Ovary (tissue), 3 donors: ENCODE data around the gene LRRIQ1.

Experiments
- EP300 ChIP-seq: sonication (generic); formaldehyde crosslinking; IDR thresholded peaks from one replicate; pipeline ENCODE4 v1.6.1; 2017; ENCODE audit warnings: antibody characterized with exemption
- POLR2A ChIP-seq: fragments of 450-650 bp; IDR thresholded peaks from one replicate; pipeline ENCODE4 v1.6.1; 2017; ENCODE audit warnings: antibody characterized with exemption, mild to moderate bottlenecking, moderate library complexity
- TF ChIP-seq, protein P1 (sequence below), 3 donors: fragments of 450-650 bp in 2 of 3; fragments of 200-600 bp in 1 of 3; IDR thresholded peaks; one replicate each; pipeline versions ENCODE4 v1.5.1 to v1.8.0; 2016 to 2022; ENCODE audit warnings: antibody characterized with exemption in 3 of 3, mild to moderate bottlenecking in 1 of 3
- donor health status: DM: no; HTN: no; CAD: no.

GRCh38 chr12:85279449-85280164 lies 243.5 kb downstream of the LRRIQ1 start:
- TF ChIP-seq EP300 (no peak), POLR2A (no peak)
- TF ChIP-seq, protein P1, sequence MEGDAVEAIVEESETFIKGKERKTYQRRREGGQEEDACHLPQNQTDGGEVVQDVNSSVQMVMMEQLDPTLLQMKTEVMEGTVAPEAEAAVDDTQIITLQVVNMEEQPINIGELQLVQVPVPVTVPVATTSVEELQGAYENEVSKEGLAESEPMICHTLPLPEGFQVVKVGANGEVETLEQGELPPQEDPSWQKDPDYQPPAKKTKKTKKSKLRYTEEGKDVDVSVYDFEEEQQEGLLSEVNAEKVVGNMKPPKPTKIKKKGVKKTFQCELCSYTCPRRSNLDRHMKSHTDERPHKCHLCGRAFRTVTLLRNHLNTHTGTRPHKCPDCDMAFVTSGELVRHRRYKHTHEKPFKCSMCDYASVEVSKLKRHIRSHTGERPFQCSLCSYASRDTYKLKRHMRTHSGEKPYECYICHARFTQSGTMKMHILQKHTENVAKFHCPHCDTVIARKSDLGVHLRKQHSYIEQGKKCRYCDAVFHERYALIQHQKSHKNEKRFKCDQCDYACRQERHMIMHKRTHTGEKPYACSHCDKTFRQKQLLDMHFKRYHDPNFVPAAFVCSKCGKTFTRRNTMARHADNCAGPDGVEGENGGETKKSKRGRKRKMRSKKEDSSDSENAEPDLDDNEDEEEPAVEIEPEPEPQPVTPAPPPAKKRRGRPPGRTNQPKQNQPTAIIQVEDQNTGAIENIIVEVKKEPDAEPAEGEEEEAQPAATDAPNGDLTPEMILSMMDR (IDR thresholded peaks at IDR 0.05), result no peak
